Glomerular visceral epithelial cell (primary cell): ENCODE measurements around the gene ELL.
"Not testable (repeated sequence)": the region's sequence is repeated elsewhere in the genome, so short reads cannot be mapped to it uniquely, and the experiment has no call there.

Source experiments
- DNase-seq: peaks from one replicate; pipeline ENCODE4 v3.0.0-alpha.2; 2016; ENCODE audit errors: extremely low spot score

The ELL gene

GRCh38 chr19:18422530-18423191 is 99.2 kb downstream of the ELL start:
- no peak for DNase-seq

GRCh38 chr19:18421371-18421959 is 100.4 kb downstream of the ELL start:
- DNase-seq = no peak

GRCh38 chr19:18420930-18421329 is 100.9 kb downstream of the ELL start:
- no peak for DNase-seq

- no peak for DNase-seq
Measured at GRCh38 chr19:18419699-18420460, 102.0 kb downstream of the ELL start.

- peak; percentile 87 for DNase-seq
Measured at GRCh38 chr19:18419195-18419698, 102.6 kb downstream of the ELL start, which contains the start of gene SSBP4. TSS of gene SSBP4 (plus strand) at chr19:18419398. CDS start at chr19:18419649, 251 bp downstream.

GRCh38 chr19:18418483-18419194 is 103.2 kb downstream of the ELL start:
- DNase-seq = no peak

- no peak for DNase-seq
Measured at GRCh38 chr19:18418029-18418482, 103.8 kb downstream of the ELL start.

- DNase-seq = peak; percentile 82
Measured at GRCh38 chr19:18417250-18418028, 104.4 kb downstream of the ELL start.

- DNase-seq = peak; percentile 79
Measured at GRCh38 chr19:18416778-18417249, 105.1 kb downstream of the ELL start.

GRCh38 chr19:18415178-18415867 is 106.5 kb downstream of the ELL start:
- DNase-seq = peak; percentile 22

- peak; percentile 53 for DNase-seq
Measured at GRCh38 chr19:18414504-18415177, 107.2 kb downstream of the ELL start.

GRCh38 chr19:18412610-18413239 is 109.1 kb downstream of the ELL start:
- no peak for DNase-seq

- peak; percentile 90 for DNase-seq
Measured at GRCh38 chr19:18408053-18408476, 113.8 kb downstream of the ELL start.

GRCh38 chr19:18406749-18407148 is 115.1 kb downstream of the ELL start:
- DNase-seq = no peak

GRCh38 chr19:18405754-18406153 is 116.1 kb downstream of the ELL start:
- not testable (repeated sequence) for DNase-seq

- DNase-seq = not testable (repeated sequence)
Measured at GRCh38 chr19:18402455-18403248, 119.2 kb downstream of the ELL start.

- DNase-seq = peak; percentile 90
Measured at GRCh38 chr19:18401580-18402112, 120.2 kb downstream of the ELL start.

- peak; percentile 63 for DNase-seq
Measured at GRCh38 chr19:18399008-18399407, 122.9 kb downstream of the ELL start.
